GM18909 (cell line): ENCODE results near the gene ANKRD62.
A peak's percentile ranks its signal among the peaks of the same experiment; 100 is the strongest.

Experiments
- ATAC-seq: cut with Tn5 transposase; IDR thresholded peaks from one replicate; pipeline ENCODE4 v1.9.1; 2021; ENCODE audit warnings: mild to moderate bottlenecking; ENCODE audit not compliant: unreplicated experiment, poor library complexity

ANKRD62 gene

DNA sequence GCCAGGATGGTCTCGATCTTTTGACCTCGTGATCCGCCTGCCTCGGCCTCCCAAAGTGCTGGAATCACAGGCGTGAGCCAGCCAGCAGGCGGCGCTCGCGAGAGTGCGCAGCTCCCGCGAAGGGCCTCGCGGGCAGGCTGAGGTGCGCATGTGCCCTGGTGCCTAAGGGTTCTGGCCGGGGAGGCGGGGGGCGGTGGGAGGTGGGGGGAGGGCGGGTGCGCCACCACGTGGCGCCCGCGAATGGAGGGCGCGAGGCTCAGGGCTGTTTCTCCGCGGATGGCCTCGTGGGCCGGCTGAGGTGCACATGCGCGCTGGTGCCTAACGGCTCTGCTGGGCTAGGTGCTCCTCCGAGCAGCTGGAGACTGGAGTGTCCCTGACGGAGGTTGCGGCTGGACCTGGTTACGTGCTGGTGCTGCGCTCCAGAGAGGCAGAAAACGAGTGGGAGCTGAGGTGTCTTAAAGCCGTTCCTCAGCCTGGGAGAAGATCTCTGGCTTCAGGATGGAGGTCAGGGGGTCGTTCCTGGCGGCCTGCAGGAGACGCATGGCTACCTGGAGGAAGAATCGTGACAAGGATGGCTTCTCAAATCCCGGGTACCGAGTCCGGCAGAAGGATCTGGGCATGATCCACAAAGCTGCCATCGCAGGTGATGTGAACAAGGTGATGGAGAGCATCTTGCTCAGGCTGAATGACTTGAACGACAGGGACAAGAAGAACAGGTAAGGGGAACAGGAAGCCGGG is at the start of gene ANKRD62:
Gene ANKRD62, plus strand, starts transcription at position 324 of the 738 bp plus-strand sequence. Its CDS starts 175 bp downstream, at position 499.
- ATAC-seq: no peak

DNA sequence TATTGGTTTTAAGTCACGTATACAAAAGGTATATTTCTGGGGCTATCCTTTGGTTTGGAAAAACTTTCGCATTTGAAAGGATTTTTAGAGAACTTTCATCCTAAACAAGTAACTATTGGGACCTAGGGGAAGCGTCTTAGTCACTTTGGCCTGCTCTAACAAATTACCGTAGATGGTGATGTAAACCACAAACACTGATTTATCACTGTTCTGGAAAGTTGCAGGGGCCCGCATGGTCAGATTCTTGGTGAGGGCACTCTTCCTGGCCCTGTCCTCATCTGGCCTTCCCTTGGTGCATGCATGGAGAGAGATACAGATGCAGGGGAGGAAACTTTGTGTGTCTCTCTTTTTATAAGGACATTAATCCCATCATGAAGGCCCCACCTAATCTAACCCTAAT is 49.1 kb upstream of the ANKRD62 start:
- no peak for ATAC-seq

- no peak for ATAC-seq
Measured at GRCh38 chr18:12046046-12046750, 47.4 kb upstream of the ANKRD62 start.

DNA sequence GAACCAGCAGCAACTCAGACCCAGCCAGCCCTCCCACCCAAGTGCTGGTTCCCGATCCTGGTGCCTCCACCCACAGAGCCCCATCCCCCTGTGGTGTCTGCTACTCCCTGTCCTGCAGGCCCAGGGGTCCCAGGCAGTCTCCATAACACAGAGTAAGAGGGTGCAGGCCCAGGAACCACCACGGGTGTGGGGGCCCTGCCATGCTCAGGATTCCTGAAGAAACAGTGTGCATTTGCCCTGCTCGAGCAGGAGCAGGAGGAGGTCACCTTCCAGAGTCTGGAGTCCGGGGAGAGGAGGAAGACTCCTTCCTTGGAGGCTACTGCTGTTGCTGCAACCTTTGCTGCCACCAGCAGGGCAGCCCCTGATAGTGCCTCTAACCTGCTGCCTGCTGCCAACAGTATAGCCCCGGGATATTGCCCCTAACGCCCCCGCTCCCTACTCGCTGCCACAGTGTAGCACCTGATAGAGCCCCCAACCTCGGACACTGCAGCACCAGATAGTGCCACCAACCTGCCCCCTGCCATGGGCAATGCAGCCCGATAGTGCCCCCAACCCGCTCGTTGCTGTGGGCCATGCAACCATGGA is 46.8 kb upstream of the ANKRD62 start:
- no peak for ATAC-seq

DNA sequence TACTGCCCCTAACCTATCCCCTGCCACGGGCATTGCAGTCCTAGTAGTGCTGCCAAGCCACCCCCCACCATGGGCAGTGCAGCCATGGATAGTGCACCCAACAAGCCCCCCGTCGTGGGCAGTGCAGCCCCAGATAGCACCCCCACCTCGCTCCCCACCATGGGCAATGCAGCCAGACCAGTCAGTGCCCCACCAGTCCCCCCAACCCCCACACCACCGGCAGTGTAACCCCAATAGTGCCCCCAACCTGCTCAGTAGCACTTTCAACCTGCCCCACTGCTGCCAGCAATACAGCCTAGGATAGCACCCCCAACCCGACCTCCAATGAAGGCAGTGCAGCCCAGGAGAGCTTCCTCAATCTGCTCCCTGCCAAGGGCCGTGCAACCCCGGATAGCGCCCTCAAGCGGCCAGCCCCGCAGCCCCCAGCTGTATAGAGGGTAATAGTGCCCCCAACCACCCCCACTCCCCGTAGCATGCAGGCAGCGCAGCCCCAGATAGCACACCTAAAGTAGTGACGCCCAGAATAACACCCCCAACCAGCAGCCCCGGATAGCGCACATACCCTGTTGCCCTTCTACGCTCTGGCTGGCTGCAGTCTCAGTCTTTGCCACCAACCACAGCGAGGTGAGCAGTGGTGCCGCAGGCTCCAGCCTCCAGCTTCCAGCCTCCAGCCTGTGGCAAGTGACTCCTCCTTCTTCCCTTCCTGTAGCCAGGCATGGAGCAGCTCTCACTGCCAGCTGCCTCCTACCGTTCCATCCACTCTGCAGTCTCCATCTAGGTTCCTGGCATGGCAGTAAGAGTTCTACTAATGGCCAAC is 45.4 kb upstream of the ANKRD62 start:
- no peak for ATAC-seq

DNA sequence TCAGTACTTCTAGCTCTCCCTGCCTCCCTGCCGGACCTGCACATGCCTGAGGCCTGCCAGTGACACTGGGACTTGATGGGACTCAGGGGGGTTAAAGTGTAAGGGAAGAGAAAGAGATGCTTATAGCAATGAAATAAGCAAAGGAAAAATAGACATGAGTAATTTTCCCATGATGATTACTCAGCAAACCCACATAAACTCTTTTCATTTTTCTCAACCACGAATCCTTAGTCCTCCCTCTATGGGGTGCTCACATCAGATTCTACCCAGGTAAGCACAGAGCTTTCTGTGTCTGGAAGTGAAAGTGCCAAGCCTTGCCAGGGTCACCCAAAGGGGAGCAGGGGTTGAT is 44.8 kb upstream of the ANKRD62 start:
- no peak for ATAC-seq

DNA sequence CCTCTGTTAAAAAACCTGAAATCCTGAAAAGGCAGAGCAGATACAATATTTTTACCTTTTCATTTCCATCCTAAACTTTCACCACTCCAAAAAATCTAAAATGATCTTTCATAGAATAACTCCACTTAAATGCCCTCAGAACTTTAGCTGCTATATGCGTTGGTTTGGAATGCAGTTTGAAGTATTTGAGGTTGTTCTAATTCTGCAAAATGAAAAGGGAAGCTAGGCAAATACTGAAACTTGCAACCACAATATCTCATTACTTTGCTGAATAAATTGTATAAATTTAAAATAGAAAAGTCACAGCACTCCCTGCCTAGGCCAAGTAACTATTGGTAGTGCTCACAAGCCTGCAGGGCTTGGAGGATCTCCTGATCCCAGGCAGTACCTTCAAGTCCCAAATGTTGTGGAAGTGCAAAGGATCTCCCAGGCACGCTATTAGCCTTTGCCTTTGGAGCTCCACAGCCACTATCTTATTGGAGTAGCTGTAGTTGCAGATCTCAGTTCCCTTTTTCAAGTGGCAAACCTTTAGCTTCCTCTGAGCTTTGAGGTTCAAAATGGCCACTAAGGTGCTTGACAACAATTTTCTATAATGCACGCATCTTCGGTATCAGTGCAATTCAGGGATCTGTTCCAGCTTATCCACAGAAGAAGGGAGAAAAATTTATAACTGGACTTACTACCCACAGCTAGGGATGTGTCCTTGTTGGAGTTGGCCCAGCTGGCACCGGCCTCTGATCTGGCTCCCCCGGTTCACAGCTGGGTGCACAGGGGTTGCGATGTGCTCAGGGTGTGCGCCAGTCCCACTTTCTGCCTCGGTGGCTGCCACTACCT is 43.4 kb upstream of the ANKRD62 start:
- peak; percentile 90 for ATAC-seq

GRCh38 chr18:12052866-12053265 is 40.8 kb upstream of the ANKRD62 start:
- no peak for ATAC-seq

DNA sequence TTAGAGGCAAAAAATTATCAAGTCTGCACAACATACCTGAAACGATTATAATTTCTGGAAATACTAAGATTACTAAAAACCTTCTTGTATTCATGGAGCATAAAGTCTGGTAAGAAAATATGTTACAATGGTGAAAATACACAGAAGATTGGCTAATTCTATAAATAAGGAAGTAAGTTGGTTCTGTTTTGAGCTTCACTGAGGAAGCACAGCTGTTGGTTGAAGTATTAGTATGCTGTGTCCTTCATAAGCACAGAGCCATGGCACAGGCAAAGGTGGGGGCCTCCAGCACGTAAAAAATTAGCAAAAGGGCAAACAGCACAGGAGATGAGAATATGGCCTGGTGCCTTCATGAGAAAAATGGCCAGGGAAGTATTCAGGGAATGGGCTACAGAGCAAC is 40.4 kb upstream of the ANKRD62 start:
- ATAC-seq: peak; percentile 49

DNA sequence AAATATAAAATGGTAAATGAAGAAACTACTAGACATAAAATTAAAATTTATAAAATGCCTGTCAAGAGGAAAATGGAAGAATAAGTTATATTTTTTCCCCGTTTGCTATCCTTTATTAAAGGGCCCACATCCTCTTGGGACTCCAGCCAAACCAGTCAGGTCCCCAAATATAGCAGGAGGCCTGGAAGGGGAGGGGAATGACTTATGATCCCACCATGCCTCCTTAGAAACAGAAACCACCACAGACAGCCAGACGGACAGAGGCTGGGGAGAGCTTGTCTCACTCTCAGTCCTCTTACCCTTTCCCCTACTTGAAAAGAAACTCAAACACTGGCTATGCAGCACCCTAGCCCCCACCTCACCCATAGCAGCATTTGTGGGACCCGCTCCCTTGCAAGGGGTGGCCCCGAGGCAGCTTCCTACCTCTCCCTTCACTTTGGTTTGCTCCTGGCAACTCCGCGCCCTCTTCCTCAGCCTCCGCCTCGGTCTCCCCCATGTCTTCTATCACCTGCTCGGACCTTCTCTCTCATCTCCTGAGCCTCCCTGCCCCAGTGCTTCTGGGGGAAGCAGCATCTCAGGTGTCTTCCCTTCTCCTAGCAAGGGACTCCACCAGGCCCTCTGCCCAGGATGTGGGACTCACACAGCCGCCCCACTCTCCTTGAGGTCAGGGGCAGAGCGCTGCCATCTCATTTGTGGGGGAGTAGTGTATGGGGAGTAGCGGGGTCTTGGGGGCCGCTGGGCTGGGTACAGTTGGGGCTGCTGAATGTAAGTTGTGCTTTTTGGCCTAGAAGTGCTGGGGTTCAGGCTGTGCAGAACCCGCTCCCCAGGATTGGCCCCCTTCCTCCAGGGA is 37.4 kb upstream of the ANKRD62 start:
- ATAC-seq: no peak

- no peak for ATAC-seq
Measured at GRCh38 chr18:12056884-12057402, 36.7 kb upstream of the ANKRD62 start.

DNA sequence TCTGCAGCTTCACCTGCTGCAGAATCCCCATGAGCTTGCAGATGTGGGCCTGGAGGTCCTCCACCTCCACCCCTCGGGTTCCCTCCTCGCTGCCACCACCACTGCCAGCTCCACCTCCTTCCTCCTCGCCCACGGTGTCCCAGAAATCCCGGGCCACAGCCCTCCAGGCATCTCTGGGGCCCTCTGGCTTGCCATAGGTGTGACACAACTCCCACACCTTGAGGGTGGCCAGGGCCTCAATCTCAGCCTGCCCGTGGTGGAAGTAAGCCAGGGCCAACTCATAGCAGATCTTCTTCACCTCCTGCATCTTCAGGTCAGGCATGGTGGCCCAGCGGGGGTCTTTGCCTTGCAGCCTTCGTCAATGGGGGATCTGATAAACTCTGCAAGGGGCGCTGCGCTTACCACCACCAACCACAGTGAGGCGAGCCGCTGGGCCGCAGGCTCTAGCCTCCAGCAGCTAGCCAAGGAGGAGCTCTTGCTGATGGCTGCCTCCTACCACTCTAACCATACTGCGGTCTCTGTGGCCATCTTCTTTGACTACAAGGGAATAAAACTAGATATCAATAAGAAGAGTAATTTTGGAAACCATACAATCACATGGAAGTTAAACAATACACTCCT is 36.1 kb upstream of the ANKRD62 start:
- ATAC-seq: no peak

DNA sequence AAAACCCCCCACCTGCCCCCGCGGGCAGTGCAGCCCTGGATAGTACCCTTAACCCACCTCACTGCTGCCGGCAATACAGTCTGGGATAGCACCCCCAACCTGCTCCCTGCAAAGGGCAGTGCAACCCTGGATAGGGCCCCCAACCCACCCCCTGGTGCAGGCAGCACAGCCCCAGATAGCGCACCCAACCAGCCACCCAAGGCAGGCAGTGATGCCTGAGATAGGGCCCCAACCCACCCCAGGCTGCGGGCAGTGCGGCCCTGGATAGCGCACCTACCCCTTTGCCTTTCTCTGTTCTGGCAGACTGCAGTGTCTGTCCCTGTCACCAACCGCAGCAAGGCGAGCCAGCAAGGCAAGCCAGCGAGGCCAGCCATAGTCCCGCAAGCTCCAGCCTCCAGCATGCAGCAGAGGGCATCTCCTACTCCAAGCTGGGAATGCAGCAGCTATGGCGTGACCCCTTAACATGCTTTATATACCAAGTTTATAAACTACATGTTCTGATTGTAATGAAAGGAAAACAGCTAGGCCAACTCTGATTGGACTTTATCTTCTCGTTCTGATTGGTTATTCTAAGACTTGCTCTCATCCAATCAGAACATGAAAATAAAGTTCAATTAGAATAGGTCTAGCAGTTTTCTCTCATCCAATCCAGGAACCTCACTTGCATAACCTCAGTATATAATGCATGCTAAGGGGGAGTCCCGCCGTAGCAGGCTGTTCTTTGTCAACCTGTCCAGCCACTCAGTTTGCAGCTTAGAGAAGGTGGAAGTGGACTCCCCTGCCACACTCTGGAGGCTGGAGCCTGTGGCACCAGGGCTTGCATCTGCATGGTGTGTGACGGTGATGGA is 34.1 kb upstream of the ANKRD62 start:
- ATAC-seq: no peak

- ATAC-seq: no peak
Measured at GRCh38 chr18:12060182-12060870, 33.3 kb upstream of the ANKRD62 start.

GRCh38 chr18:12061685-12062084 is 32.0 kb upstream of the ANKRD62 start:
- ATAC-seq: no peak

GRCh38 chr18:12062974-12063373 is 30.7 kb upstream of the ANKRD62 start:
- no peak for ATAC-seq
